Fibroblast of lung (primary cell): ENCODE measurements around the gene TPM4. TPM values are rescaled to one million over a fixed set of nuclear protein-coding genes. Genes with fewer than 3 reads are reported as not detected.

Experiments used
- DNase-seq, 2 donors: peaks; one replicate each; pipeline versions ENCODE4 v3.0.0 to v3.0.0-alpha.2; 2010; ENCODE audit warnings: low read depth in 2 of 2
- H2AFZ ChIP-seq: 2 replicates; pipeline ENCODE4 v1.5.1; 2012; ENCODE audit warnings: low read length, control low read depth, inconsistent platforms
- H3K27ac ChIP-seq: 2 replicates; pipeline ENCODE4 v1.5.1; 2011; ENCODE audit warnings: low read length, control low read depth; ENCODE audit not compliant: insufficient read depth
- H3K27me3 ChIP-seq: 2 replicates; pipeline ENCODE4 v1.5.1; 2011; ENCODE audit warnings: mild to moderate bottlenecking, low read length; ENCODE audit not compliant: control insufficient read depth, insufficient read depth
- H3K36me3 ChIP-seq: 2 replicates; pipeline ENCODE4 v1.5.1; 2011; ENCODE audit warnings: low read length; ENCODE audit not compliant: control insufficient read depth, insufficient read depth
- H3K4me1 ChIP-seq: 2 replicates; pipeline ENCODE4 v1.5.1; 2011; ENCODE audit warnings: low read length; ENCODE audit not compliant: control insufficient read depth, insufficient read depth; ENCODE audit errors: extremely low read depth
- H3K4me2 ChIP-seq: 2 replicates; pipeline ENCODE4 v1.5.1; 2011; ENCODE audit warnings: low read length, control low read depth; ENCODE audit not compliant: insufficient read depth; ENCODE audit errors: extremely low read depth
- H3K4me3 ChIP-seq, 4 experiments: fragments of 200-600 bp in 1 of 4; sonication (generic) in 1 of 4; replicated peaks in 1 of 4; 2 replicates each; pipeline ENCODE4 v1.5.1; 2011 to 2016; ENCODE audit warnings: low read length in 4 of 4, low read depth in 3 of 4, mild to moderate bottlenecking in 3 of 4, control low read depth in 2 of 4, inconsistent platforms in 1 of 4, mixed read lengths in 1 of 4; ENCODE audit not compliant: insufficient read depth in 1 of 4; ENCODE audit errors: control extremely low read depth in 1 of 4
- H3K79me2 ChIP-seq: 2 replicates; pipeline ENCODE4 v1.5.1; 2012; ENCODE audit warnings: mild to moderate bottlenecking, low read length, inconsistent platforms; ENCODE audit not compliant: control insufficient read depth, insufficient read depth
- H3K9ac ChIP-seq: 2 replicates; pipeline ENCODE4 v1.5.1; 2011; ENCODE audit warnings: mild to moderate bottlenecking, low read length, control low read depth; ENCODE audit not compliant: insufficient read depth
- H3K9me3 ChIP-seq: 2 replicates; pipeline ENCODE4 v1.5.1; 2012; ENCODE audit warnings: low read depth, low read length; ENCODE audit not compliant: control insufficient read depth, insufficient read depth
- H4K20me1 ChIP-seq: 2 replicates; pipeline ENCODE4 v1.5.1; 2011; ENCODE audit warnings: low read length; ENCODE audit not compliant: control insufficient read depth, insufficient read depth; ENCODE audit errors: extremely low read depth
- CTCF ChIP-seq, 2 donors: IDR thresholded peaks in 1 of 2; conservative IDR thresholded peaks in 1 of 2; 1 replicate in 1 of 2; 2 replicates in 1 of 2; pipeline ENCODE4 v1.5.1; 2011 to 2012; ENCODE audit warnings: low read length in 2 of 2, control low read depth in 1 of 2, inconsistent platforms in 1 of 2, low read depth in 1 of 2, mild to moderate bottlenecking in 1 of 2
- EZH2 ChIP-seq: IDR thresholded peaks from 2 replicates; pipeline ENCODE4 v1.5.1; 2012; ENCODE audit warnings: low read length, control low read depth, mild to moderate bottlenecking; ENCODE audit errors: missing control alignments
- polyA plus RNA-seq, 2 donors: library from polyadenylated mRNA; depleted of rRNA in 1 of 2; stranded (reverse) in 1 of 2; unstranded in 1 of 2; fragments of >200 nt; gene quantifications; 2 replicates each; pipeline ENCODE4 v1.2.1, GENCODE V29; 2011 to 2012; ENCODE audit warnings: missing spikeins in 1 of 2
- total RNA-seq: library from RNA; depleted of rRNA; stranded (reverse); fragments of >200 nt; gene quantifications from 2 replicates; pipeline ENCODE4 v1.2.1, GENCODE V29; 2014

The TPM4 gene
- total and polyA plus RNA-seq, 2 donors (not counting 1 experiment from before 2014, with no cell fraction given), result 822 to 2,577 TPM

- TF ChIP-seq CTCF (conservative IDR thresholded peaks at IDR 0.05 in 1 of 2, IDR thresholded peaks at IDR 0.05 in 1 of 2; ENCODE audit: low read depth in 1 of 2, low read length in 2 of 2) (no peak), EZH2 (no peak)
- no peak overlapping the region for H2AFZ ChIP-seq
- H3K27me3 ChIP-seq, result no peaks in the 10 kb centered on the region
- peaks cover 2% of the 10 kb centered on the region for H3K79me2 ChIP-seq
- no peak overlapping the region for H3K4me2 ChIP-seq
- no peaks in the 10 kb centered on the region for H4K20me1 ChIP-seq
- no peak for DNase-seq
- peaks cover 2% of the 10 kb centered on the region for H3K4me1 ChIP-seq
- no peak overlapping the region for H3K9ac ChIP-seq
- H3K27ac ChIP-seq, result no peak overlapping the region
- H3K36me3 ChIP-seq, result peaks cover 16% of the 10 kb centered on the region
- no peak overlapping the region for H3K4me3 ChIP-seq
- no peaks in the 10 kb centered on the region for H3K9me3 ChIP-seq
Observed at GRCh38 chr19:16121141-16121540, 44.8 kb downstream of the TPM4 start.

GRCh38 chr19:16121967-16122366, 45.7 kb downstream of the TPM4 start:
- Histone ChIP-seq H3K27me3 (no peaks in the 10 kb centered on the region), H3K79me2 (peaks cover 2% of the 10 kb centered on the region), H3K4me3 (no peak overlapping the region), H3K9ac (no peak overlapping the region), H3K27ac (no peak overlapping the region), H3K4me1 (peaks cover 2% of the 10 kb centered on the region), H3K9me3 (no peaks in the 10 kb centered on the region), H3K4me2 (no peak overlapping the region), H3K36me3 (peaks cover 16% of the 10 kb centered on the region), H4K20me1 (no peaks in the 10 kb centered on the region), H2AFZ (no peak overlapping the region)
- DNase-seq, result no peak
- no peak for TF ChIP-seq CTCF (conservative IDR thresholded peaks at IDR 0.05 in 1 of 2, IDR thresholded peaks at IDR 0.05 in 1 of 2; ENCODE audit: low read depth in 1 of 2, low read length in 2 of 2)
- TF ChIP-seq EZH2, result no peak

GRCh38 chr19:16124953-16125352, 48.7 kb downstream of the TPM4 start:
- Histone ChIP-seq H3K4me1 (peaks cover 2% of the 10 kb centered on the region), H3K4me2 (no peak overlapping the region), H3K9ac (no peak overlapping the region), H4K20me1 (no peaks in the 10 kb centered on the region), H3K4me3 (no peak overlapping the region), H3K79me2 (no peaks in the 10 kb centered on the region), H3K9me3 (no peaks in the 10 kb centered on the region), H3K27me3 (no peaks in the 10 kb centered on the region), H2AFZ (no peak overlapping the region), H3K27ac (no peak overlapping the region), H3K36me3 (peaks cover 27% of the 10 kb centered on the region)
- TF ChIP-seq EZH2, result no peak
- no peak for TF ChIP-seq CTCF (conservative IDR thresholded peaks at IDR 0.05 in 1 of 2, IDR thresholded peaks at IDR 0.05 in 1 of 2; ENCODE audit: low read depth in 1 of 2, low read length in 2 of 2)
- DNase-seq, result no peak
